GM23338 (cell line): Measurements from ENCODE around the gene ZNF420. TPM values are rescaled to one million over a fixed set of nuclear protein-coding genes. Genes with fewer than 3 reads are reported as not detected.

Experiments
- ATAC-seq: fragments of 200-7000 bp; cut with Tn5 transposase; 3 replicates; pipeline ENCODE4 v1.9.1; 2020
- DNase-seq: peaks from one replicate; pipeline ENCODE4 v3.0.0-alpha.2; 2015; ENCODE audit warnings: low spot score
- H2AFZ ChIP-seq: fragments of 200-600 bp; sonication (generic); 2 replicates; pipeline ENCODE4 v1.8.0; 2016; ENCODE audit warnings: antibody characterized with exemption, mild to moderate bottlenecking, moderate library complexity
- H3F3A ChIP-seq: fragments of 200-600 bp; sonication (generic); replicated peaks from 2 replicates; pipeline ENCODE4 v1.8.0; 2017; ENCODE audit warnings: antibody characterized with exemption, mixed run types, low read depth
- H3K27ac ChIP-seq: fragments of 200-600 bp; sonication (generic); 2 replicates; pipeline ENCODE4 v1.6.1; 2016; ENCODE audit warnings: low read depth
- H3K27me3 ChIP-seq: fragments of 200-600 bp; sonication (generic); 2 replicates; pipeline ENCODE4 v1.8.0; 2016; ENCODE audit warnings: mild to moderate bottlenecking, mixed run types, moderate library complexity; ENCODE audit not compliant: insufficient read depth
- H3K36me3 ChIP-seq: fragments of 200-600 bp; sonication (generic); 2 replicates; pipeline ENCODE4 v1.8.0; 2016; ENCODE audit warnings: mild to moderate bottlenecking; ENCODE audit not compliant: insufficient read depth
- H3K4me1 ChIP-seq: fragments of 200-600 bp; sonication (generic); 2 replicates; pipeline ENCODE4 v1.8.0; 2016; ENCODE audit warnings: mild to moderate bottlenecking, moderate library complexity; ENCODE audit not compliant: insufficient read depth
- H3K4me2 ChIP-seq: fragments of 200-600 bp; sonication (generic); 2 replicates; pipeline ENCODE4 v1.7.1; 2017; ENCODE audit warnings: mixed run types
- H3K4me3 ChIP-seq: fragments of 200-600 bp; sonication (generic); 2 replicates; pipeline ENCODE4 v1.6.1; 2016; ENCODE audit warnings: mixed run types
- H3K79me2 ChIP-seq: fragments of 200-600 bp; sonication (generic); replicated peaks from 2 replicates; pipeline ENCODE4 v1.8.0; 2017; ENCODE audit warnings: mild to moderate bottlenecking; ENCODE audit not compliant: insufficient read depth
- H3K9me2 ChIP-seq: fragments of 200-600 bp; sonication (generic); 2 replicates; pipeline ENCODE4 v1.8.0; 2017; ENCODE audit not compliant: insufficient read depth
- H4K20me1 ChIP-seq: fragments of 200-600 bp; sonication (generic); replicated peaks from 2 replicates; pipeline ENCODE4 v1.8.0; 2017; ENCODE audit warnings: mild to moderate bottlenecking; ENCODE audit not compliant: insufficient read depth
- H3K27ac Mint-ChIP-seq: 2 replicates; pipeline ENCODE4 v1.8.0; 2020; ENCODE audit warnings: inconsistent platforms, mild to moderate bottlenecking, moderate library complexity, mixed read lengths
- H3K27me3 Mint-ChIP-seq: 3 replicates; pipeline ENCODE4 v1.8.0; 2022; ENCODE audit warnings: low read depth, mild to moderate bottlenecking, moderate library complexity, mixed read lengths, inconsistent platforms; ENCODE audit not compliant: insufficient read depth, poor library complexity
- H3K36me3 Mint-ChIP-seq: 3 replicates; pipeline ENCODE4 v1.8.0; 2021; ENCODE audit warnings: low read depth, mild to moderate bottlenecking, inconsistent platforms, moderate library complexity, mixed read lengths
- H3K4me1 Mint-ChIP-seq: 3 replicates; pipeline ENCODE4 v1.8.0; 2020; ENCODE audit warnings: mild to moderate bottlenecking, inconsistent platforms, mixed read lengths
- H3K4me3 Mint-ChIP-seq: 3 replicates; pipeline ENCODE4 v1.8.0; 2021; ENCODE audit warnings: moderate library complexity, mild to moderate bottlenecking, inconsistent platforms, mixed read lengths
- H3K9me3 Mint-ChIP-seq: 3 replicates; pipeline ENCODE4 v1.8.0; 2020; ENCODE audit warnings: moderate library complexity, mild to moderate bottlenecking, inconsistent platforms, mixed read lengths
- JUNB ChIP-seq: IDR thresholded peaks from one replicate; pipeline ENCODE4 v1.6.1; 2016; ENCODE audit warnings: antibody characterized with exemption; ENCODE audit not compliant: unreplicated experiment
- NANOG ChIP-seq: IDR thresholded peaks from 2 replicates; pipeline ENCODE4 v1.6.1; 2016; ENCODE audit warnings: antibody characterized with exemption, borderline replicate concordance
- ZNF462 ChIP-seq: fragments of 250-450 bp; sonication (Bioruptor Pico); IDR thresholded peaks from 2 replicates; pipeline ENCODE4 v1.5.0; 2020; ENCODE audit warnings: mild to moderate bottlenecking, moderate library complexity
- polyA plus RNA-seq: library from polyadenylated mRNA; unstranded; fragments of >200 nt; fragmentation: Nextera tagmentation; extraction: Ambion mirVana; gene quantifications from 2 replicates; pipeline ENCODE4 v1.2.1, GENCODE V29; 2016
- total RNA-seq: library from RNA; depleted of rRNA; stranded (reverse); fragments of >200 nt; shearing (Covaris generic); gene quantifications from 2 replicates; pipeline ENCODE4 v1.2.3, GENCODE V29; 2014

ZNF420 gene
- total and polyA plus RNA-seq, 2 experiments from 2014 or later, result 8.4 to 10.0 TPM

GRCh38 chr19:37087110-37087509 lies 8.9 kb downstream of the ZNF420 start:
- peaks cover 81% of the 10 kb centered on the region for H3K9me3 Mint-ChIP-seq
- H3K27me3 ChIP-seq, result no peaks in the 10 kb centered on the region

More at GRCh38 chr19:37087110-37087509, 8.9 kb downstream of the ZNF420 start:
- Histone ChIP-seq H3K9me2 (no peaks in the 10 kb centered on the region), H3K4me2 (no peak overlapping the region), H3K4me1 (no peaks in the 10 kb centered on the region), H3K79me2 (peaks cover 24% of the 10 kb centered on the region), H3K4me3 (no peak overlapping the region), H3K27ac (no peak overlapping the region), H3F3A (no peaks in the 10 kb centered on the region), H4K20me1 (no peaks in the 10 kb centered on the region), H2AFZ (no peak overlapping the region), H3K36me3 (peaks cover 20% of the 10 kb centered on the region)
- H3K4me3 Mint-ChIP-seq, result no peak overlapping the region
- peaks cover 79% of the 10 kb centered on the region for H3K36me3 Mint-ChIP-seq
- H3K27ac Mint-ChIP-seq, result no peak overlapping the region
- no peak for ATAC-seq
- no peaks in the 10 kb centered on the region for H3K4me1 Mint-ChIP-seq
- peaks cover 2% of the 10 kb centered on the region for H3K27me3 Mint-ChIP-seq
- no peak for DNase-seq
- TF ChIP-seq NANOG (no peak), JUNB (no peak), ZNF462 (CRISPR knock-in tag) (no peak)
